IMR-90 (cell line): ENCODE results near the gene DLX6. TPM values are rescaled to one million over a fixed set of nuclear protein-coding genes. Genes with fewer than 3 reads are reported as not detected.

Experiments used
- ATAC-seq: fragments of 200-7000 bp; cut with Tn5 transposase; 2 replicates; pipeline ENCODE4 v1.9.1; 2020; ENCODE audit warnings: low read depth, mild to moderate bottlenecking, moderate library complexity
- BruUV-seq: library from RNA; stranded (reverse); fragments of 400-500 nt; replicated peaks from 2 replicates; lab custom pipeline; 2021; lab: Mats Ljungman, UMichigan
- CTCF ChIA-PET: fragments of 300-600 bp; formaldehyde crosslinking; extraction: SDS; loops from one replicate; lab custom pipeline; 2021; ENCODE audit warnings: antibody characterized with exemption; lab: Yijun Ruan, JAX
- POLR2A ChIA-PET: fragments of 300-600 bp; sonication (Branson Sonifier 250); formaldehyde crosslinking; loops from one replicate; lab custom pipeline; 2022; ENCODE audit warnings: antibody characterized with exemption; ENCODE audit not compliant: unreplicated experiment; lab: Charles Lee
- DNase-seq: peaks from one replicate; pipeline ENCODE4 v3.0.0; 2013
- H2AFZ ChIP-seq: replicated peaks from 2 replicates; pipeline ENCODE3; 2013; ENCODE audit warnings: low read length, mild to moderate bottlenecking; ENCODE audit not compliant: poor library complexity
- H2AK5ac ChIP-seq: 2 replicates; pipeline ENCODE4 v1.6.1; 2013; ENCODE audit warnings: low read depth, low read length, inconsistent platforms
- H2AK9ac ChIP-seq: replicated peaks from 2 replicates; pipeline ENCODE3; 2013; ENCODE audit warnings: mild to moderate bottlenecking, low read depth, low read length, moderate library complexity; ENCODE audit not compliant: poor library complexity
- H2BK120ac ChIP-seq: 2 replicates; pipeline ENCODE4 v1.6.1; 2013; ENCODE audit warnings: low read depth, low read length, inconsistent platforms
- H2BK15ac ChIP-seq: 3 replicates; pipeline ENCODE4 v1.6.1; 2013; ENCODE audit warnings: low read depth, low read length, inconsistent platforms
- H2BK20ac ChIP-seq: 2 replicates; pipeline ENCODE4 v1.6.1; 2013; ENCODE audit warnings: low read depth, mild to moderate bottlenecking, inconsistent platforms, low read length, moderate library complexity
- H2BK5ac ChIP-seq: 2 replicates; pipeline ENCODE4 v1.6.1; 2013; ENCODE audit warnings: mild to moderate bottlenecking, low read depth, low read length, inconsistent platforms; ENCODE audit not compliant: poor library complexity, severe bottlenecking
- H3K14ac ChIP-seq: replicated peaks from 2 replicates; pipeline ENCODE4 v1.6.1; 2013; ENCODE audit warnings: low read depth, low read length, inconsistent platforms
- H3K18ac ChIP-seq: 2 replicates; pipeline ENCODE4 v1.6.1; 2013; ENCODE audit warnings: low read depth, low read length, control low read depth
- H3K23ac ChIP-seq: 2 replicates; pipeline ENCODE4 v1.6.1; 2013; ENCODE audit warnings: low read depth, low read length, inconsistent platforms
- H3K27ac ChIP-seq: 2 replicates; pipeline ENCODE4 v1.5.1; 2013; ENCODE audit warnings: mild to moderate bottlenecking, control low read depth, low read length; ENCODE audit not compliant: insufficient read depth
- H3K27me3 ChIP-seq: 2 replicates; pipeline ENCODE4 v1.6.1; 2013; ENCODE audit warnings: low read length; ENCODE audit not compliant: control insufficient read depth, insufficient read depth
- H3K36me3 ChIP-seq: 2 replicates; pipeline ENCODE4 v1.6.1; 2013; ENCODE audit warnings: low read length, mixed read lengths; ENCODE audit not compliant: control insufficient read depth, insufficient read depth
- H3K4ac ChIP-seq: 2 replicates; pipeline ENCODE4 v1.6.1; 2013; ENCODE audit warnings: low read depth, low read length, inconsistent platforms
- H3K4me1 ChIP-seq: 2 replicates; pipeline ENCODE4 v1.6.1; 2013; ENCODE audit warnings: low read length, mixed read lengths; ENCODE audit not compliant: control insufficient read depth, insufficient read depth
- H3K4me2 ChIP-seq: 2 replicates; pipeline ENCODE4 v1.6.1; 2013; ENCODE audit warnings: low read depth, mild to moderate bottlenecking, control low read depth, low read length, moderate library complexity
- H3K4me3 ChIP-seq: 2 replicates; pipeline ENCODE4 v1.5.1; 2013; ENCODE audit warnings: low read depth, mild to moderate bottlenecking, control low read depth, low read length, moderate library complexity; ENCODE audit not compliant: insufficient read depth
- H3K56ac ChIP-seq: 2 replicates; pipeline ENCODE4 v1.6.1; 2013; ENCODE audit warnings: low read length, inconsistent platforms; ENCODE audit not compliant: insufficient read depth; ENCODE audit errors: extremely low read depth
- H3K79me1 ChIP-seq, 2 experiments: 2 replicates each; pipeline ENCODE4 v1.6.1; 2013; ENCODE audit warnings: low read length in 2 of 2, inconsistent platforms in 1 of 2, low read depth in 1 of 2
- H3K9ac ChIP-seq: 2 replicates; pipeline ENCODE4 v1.6.1; 2013; ENCODE audit warnings: low read depth, low read length, control low read depth
- H3K9me1 ChIP-seq: 2 replicates; pipeline ENCODE4 v1.6.1; 2013; ENCODE audit warnings: low read length, inconsistent platforms; ENCODE audit not compliant: insufficient read depth
- H3K9me3 ChIP-seq: 2 replicates; pipeline ENCODE4 v1.6.1; 2013; ENCODE audit warnings: low read length; ENCODE audit not compliant: control insufficient read depth, insufficient read depth
- H4K20me1 ChIP-seq: 2 replicates; pipeline ENCODE4 v1.6.1; 2013; ENCODE audit warnings: low read length, inconsistent platforms; ENCODE audit not compliant: insufficient read depth
- H4K5ac ChIP-seq: 2 replicates; pipeline ENCODE4 v1.6.1; 2013; ENCODE audit warnings: mild to moderate bottlenecking, low read depth, low read length, control low read depth
- H4K8ac ChIP-seq, 2 experiments: 2 replicates each; pipeline ENCODE4 v1.6.1; 2013; ENCODE audit warnings: low read depth in 2 of 2, low read length in 2 of 2, control low read depth in 1 of 2, inconsistent platforms in 1 of 2
- H4K91ac ChIP-seq: 2 replicates; pipeline ENCODE4 v1.6.1; 2013; ENCODE audit warnings: low read depth, low read length, inconsistent platforms; ENCODE audit not compliant: insufficient read depth
- BHLHE40 ChIP-seq: fragments of 150-350 bp; IDR thresholded peaks from 2 replicates; pipeline ENCODE4 v1.6.1; 2016; ENCODE audit warnings: mild to moderate bottlenecking, low read depth, low read length
- CEBPB ChIP-seq: IDR thresholded peaks from 2 replicates; pipeline ENCODE4 v1.6.1; 2012; ENCODE audit warnings: low read depth, low read length, improper control_type of control experiment
- CHD1 ChIP-seq: IDR thresholded peaks from 2 replicates; pipeline ENCODE4 v1.6.1; 2012; ENCODE audit warnings: low read depth, low read length, improper control_type of control experiment
- CTCF ChIP-seq: conservative IDR thresholded peaks from 2 replicates; pipeline ENCODE4 v1.5.1; 2012; ENCODE audit warnings: mild to moderate bottlenecking, low read depth, low read length, improper control_type of control experiment
- ELK1 ChIP-seq: fragments of 150-350 bp; IDR thresholded peaks from 2 replicates; pipeline ENCODE4 v1.6.1; 2016; ENCODE audit warnings: low read depth, mild to moderate bottlenecking, low read length, moderate library complexity, borderline replicate concordance
- FOS ChIP-seq: fragments of 150-350 bp; IDR thresholded peaks from 2 replicates; pipeline ENCODE4 v1.6.1; 2016; ENCODE audit warnings: low read depth, low read length
- MAFK ChIP-seq: IDR thresholded peaks from 2 replicates; pipeline ENCODE4 v1.6.1; 2012; ENCODE audit warnings: low read depth, low read length, improper control_type of control experiment
- MAZ ChIP-seq: IDR thresholded peaks from 2 replicates; pipeline ENCODE4 v1.6.1; 2012; ENCODE audit warnings: low read depth, mild to moderate bottlenecking, low read length, improper control_type of control experiment, moderate library complexity, borderline replicate concordance
- MXI1 ChIP-seq: IDR thresholded peaks from 2 replicates; pipeline ENCODE4 v1.6.1; 2012; ENCODE audit warnings: low read depth, mild to moderate bottlenecking, low read length, moderate library complexity, borderline replicate concordance
- NFE2L2 ChIP-seq: fragments of 150-350 bp; IDR thresholded peaks from 2 replicates; pipeline ENCODE4 v1.6.1; 2016; ENCODE audit warnings: low read depth, mild to moderate bottlenecking, low read length
- POLR2A ChIP-seq: IDR thresholded peaks from 2 replicates; pipeline ENCODE4 v1.6.1; 2012; ENCODE audit warnings: mild to moderate bottlenecking, low read depth, low read length
- RAD21 ChIP-seq: IDR thresholded peaks from 2 replicates; pipeline ENCODE4 v1.6.1; 2012; ENCODE audit warnings: low read length, improper control_type of control experiment
- RCOR1 ChIP-seq: IDR thresholded peaks from 2 replicates; pipeline ENCODE4 v1.6.1; 2012; ENCODE audit warnings: mild to moderate bottlenecking, low read length, improper control_type of control experiment; ENCODE audit not compliant: insufficient replicate concordance
- RFX5 ChIP-seq: IDR thresholded peaks from 2 replicates; pipeline ENCODE4 v1.8.0; 2012; ENCODE audit warnings: low read depth, mild to moderate bottlenecking, low read length, moderate library complexity
- SMC3 ChIP-seq: fragments of 150-350 bp; IDR thresholded peaks from 2 replicates; pipeline ENCODE4 v1.6.1; 2016; ENCODE audit warnings: low read depth, mild to moderate bottlenecking, antibody characterized with exemption, low read length, moderate library complexity
- USF2 ChIP-seq: fragments of 150-350 bp; IDR thresholded peaks from 2 replicates; pipeline ENCODE4 v1.6.1; 2017; ENCODE audit warnings: mild to moderate bottlenecking, antibody characterized with exemption, low read length, low read depth
- WGBS, 2 experiments: methylation state at CpG; one replicate each; pipeline versions ENCODE4 v1.1.5 to v1.1.7; 2013; ENCODE audit warnings: missing lambda C conversion rate in 2 of 2; ENCODE audit not compliant: insufficient read length in 1 of 2; ENCODE audit errors: extremely low coverage in 2 of 2; 5-methylcytosine and 5-hydroxymethylcytosine counted together
- dilution Hi-C: fragments of 300-500 bp; cut with HindIII; formaldehyde crosslinking; loops from one replicate; pipeline ENCODE4 v1.14.3; 2018; ENCODE audit warnings: low sequenced_read_pairs; ENCODE audit not compliant: unreplicated experiment
- in situ Hi-C: fragments of 300-500 bp; cut with MboI; formaldehyde crosslinking; loops from 3 replicates; pipeline ENCODE4 v1.14.3; 2019; ENCODE audit warnings: low sequenced_read_pairs, inconsistent platforms, mixed read lengths
- intact Hi-C: fragments of 100-400 bp; cut with micrococcal nuclease; formaldehyde crosslinking; loops from 2 replicates; pipeline ENCODE4 v1.10.0; 2022
- polyA plus RNA-seq, 3 experiments: library from polyadenylated mRNA; depleted of rRNA; stranded (reverse); fragments of >200 nt; gene quantifications; 2 replicates each; pipeline ENCODE4 v1.2.3, GENCODE V29; 2012; ENCODE audit warnings: low replicate concordance in 1 of 3
- total RNA-seq: library from RNA; depleted of rRNA; stranded (reverse); fragments of >200 nt; gene quantifications from 2 replicates; pipeline ENCODE4 v1.2.3, GENCODE V29; 2012

Gene DLX6
- total and polyA plus RNA-seq, 2 of the 4 experiments (the other 2 are of a cell fraction), result not detected

GRCh38 chr7:97019710-97020225, 14.4 kb downstream of the DLX6 start:
- H3K4ac ChIP-seq, result no peak overlapping the region
- no peak overlapping the region for H3K23ac ChIP-seq
- H2BK5ac ChIP-seq, result no peak overlapping the region
- H2AFZ ChIP-seq, result no peak overlapping the region
- 20% methylated on average over 2 of the region's 5 CpGs; no CpG with 5 or more reads in 1 of the 2 experiments for WGBS, 2 experiments
- no peaks in the 10 kb centered on the region for H3K36me3 ChIP-seq
- no peak for TF ChIP-seq POLR2A
- TF ChIP-seq CTCF, result no peak
- TF ChIP-seq RCOR1, result no peak
- TF ChIP-seq MXI1, result no peak
- TF ChIP-seq RAD21, result no peak
- TF ChIP-seq CEBPB, result no peak
- TF ChIP-seq CHD1, result no peak
- TF ChIP-seq USF2, result no peak
- TF ChIP-seq MAFK, result no peak
- no peak for TF ChIP-seq NFE2L2
- no peak for TF ChIP-seq ELK1
- TF ChIP-seq BHLHE40, result no peak
- no peak for TF ChIP-seq MAZ
- no peak for TF ChIP-seq FOS
- no peak for TF ChIP-seq RFX5
- TF ChIP-seq SMC3, result no peak
- no peaks in the 10 kb centered on the region for H4K20me1 ChIP-seq
- no peaks in the 10 kb centered on the region for H3K79me1 ChIP-seq
- no peak overlapping the region for H2BK20ac ChIP-seq
- no peak overlapping the region for H4K91ac ChIP-seq
- no peak overlapping the region for H3K56ac ChIP-seq
- H3K4me1 ChIP-seq, result no peaks in the 10 kb centered on the region
- H3K4me3 ChIP-seq, result no peak overlapping the region
- ATAC-seq (no peak), DNase-seq (no peak)
- no peak overlapping the region for H3K9ac ChIP-seq
- no peak overlapping the region for H2BK15ac ChIP-seq
- no peak overlapping the region for H3K4me2 ChIP-seq
- H4K5ac ChIP-seq, result no peak overlapping the region
- no peak overlapping the region for H2BK120ac ChIP-seq
- no TSS peak for BruUV-seq
- no peak overlapping the region for H2AK9ac ChIP-seq
- intact Hi-C loops (no loop called here), in situ Hi-C loops (loop anchor here (10.0 kb wide), 1 partner anchor 945 kb away; no protein-coding TSS in a partner anchor), dilution Hi-C loops (no loop called here)
- POLR2A ChIA-PET, result no interaction called here
- H3K27me3 ChIP-seq, result peaks cover 82% of the 10 kb centered on the region
- H3K18ac ChIP-seq, result no peak overlapping the region
- no peaks in the 10 kb centered on the region for H3K9me1 ChIP-seq
- H3K9me3 ChIP-seq, result peaks cover 7% of the 10 kb centered on the region
- no peak overlapping the region for H2AK5ac ChIP-seq
- no peak overlapping the region for H3K27ac ChIP-seq
- CTCF ChIA-PET, result no interaction called here
- H4K8ac ChIP-seq, result no peak overlapping the region
- no peak overlapping the region for H3K14ac ChIP-seq
